GM12874 (cell line): ENCODE measurements around the gene RGS12.

Source experiments
- TF ChIP-seq, protein P1 (sequence below): IDR thresholded peaks from 2 replicates; pipeline ENCODE4 v1.5.1; 2011; ENCODE audit warnings: low read depth, mild to moderate bottlenecking, control low read depth, low read length, moderate library complexity; ENCODE audit not compliant: insufficient read depth

Gene RGS12

GRCh38 chr4:3263876-3264193 is 29.0 kb upstream of the RGS12 start:
- TF ChIP-seq, protein P1, sequence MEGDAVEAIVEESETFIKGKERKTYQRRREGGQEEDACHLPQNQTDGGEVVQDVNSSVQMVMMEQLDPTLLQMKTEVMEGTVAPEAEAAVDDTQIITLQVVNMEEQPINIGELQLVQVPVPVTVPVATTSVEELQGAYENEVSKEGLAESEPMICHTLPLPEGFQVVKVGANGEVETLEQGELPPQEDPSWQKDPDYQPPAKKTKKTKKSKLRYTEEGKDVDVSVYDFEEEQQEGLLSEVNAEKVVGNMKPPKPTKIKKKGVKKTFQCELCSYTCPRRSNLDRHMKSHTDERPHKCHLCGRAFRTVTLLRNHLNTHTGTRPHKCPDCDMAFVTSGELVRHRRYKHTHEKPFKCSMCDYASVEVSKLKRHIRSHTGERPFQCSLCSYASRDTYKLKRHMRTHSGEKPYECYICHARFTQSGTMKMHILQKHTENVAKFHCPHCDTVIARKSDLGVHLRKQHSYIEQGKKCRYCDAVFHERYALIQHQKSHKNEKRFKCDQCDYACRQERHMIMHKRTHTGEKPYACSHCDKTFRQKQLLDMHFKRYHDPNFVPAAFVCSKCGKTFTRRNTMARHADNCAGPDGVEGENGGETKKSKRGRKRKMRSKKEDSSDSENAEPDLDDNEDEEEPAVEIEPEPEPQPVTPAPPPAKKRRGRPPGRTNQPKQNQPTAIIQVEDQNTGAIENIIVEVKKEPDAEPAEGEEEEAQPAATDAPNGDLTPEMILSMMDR: no peak

DNA sequence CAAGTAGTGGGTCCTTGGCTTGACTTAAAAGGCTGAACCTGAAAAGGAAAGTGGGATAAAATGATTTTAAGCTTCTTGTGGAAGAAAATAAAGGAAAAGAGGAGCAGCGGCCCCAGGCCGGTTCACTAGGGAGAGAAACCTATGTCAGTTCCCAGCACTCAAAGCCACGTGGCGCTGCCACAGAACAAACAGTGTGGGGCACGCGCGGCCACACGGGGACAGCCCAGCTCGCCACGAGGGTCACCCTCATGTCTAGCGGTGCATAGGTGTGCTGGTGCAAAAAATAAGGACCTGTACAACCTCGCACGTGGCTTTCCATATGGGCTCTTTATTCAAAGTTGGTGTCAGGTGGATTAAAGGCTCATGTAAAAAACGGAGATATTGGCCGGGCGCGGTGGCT is 26.7 kb upstream of the RGS12 start:
- TF ChIP-seq, protein P1: no peak

DNA sequence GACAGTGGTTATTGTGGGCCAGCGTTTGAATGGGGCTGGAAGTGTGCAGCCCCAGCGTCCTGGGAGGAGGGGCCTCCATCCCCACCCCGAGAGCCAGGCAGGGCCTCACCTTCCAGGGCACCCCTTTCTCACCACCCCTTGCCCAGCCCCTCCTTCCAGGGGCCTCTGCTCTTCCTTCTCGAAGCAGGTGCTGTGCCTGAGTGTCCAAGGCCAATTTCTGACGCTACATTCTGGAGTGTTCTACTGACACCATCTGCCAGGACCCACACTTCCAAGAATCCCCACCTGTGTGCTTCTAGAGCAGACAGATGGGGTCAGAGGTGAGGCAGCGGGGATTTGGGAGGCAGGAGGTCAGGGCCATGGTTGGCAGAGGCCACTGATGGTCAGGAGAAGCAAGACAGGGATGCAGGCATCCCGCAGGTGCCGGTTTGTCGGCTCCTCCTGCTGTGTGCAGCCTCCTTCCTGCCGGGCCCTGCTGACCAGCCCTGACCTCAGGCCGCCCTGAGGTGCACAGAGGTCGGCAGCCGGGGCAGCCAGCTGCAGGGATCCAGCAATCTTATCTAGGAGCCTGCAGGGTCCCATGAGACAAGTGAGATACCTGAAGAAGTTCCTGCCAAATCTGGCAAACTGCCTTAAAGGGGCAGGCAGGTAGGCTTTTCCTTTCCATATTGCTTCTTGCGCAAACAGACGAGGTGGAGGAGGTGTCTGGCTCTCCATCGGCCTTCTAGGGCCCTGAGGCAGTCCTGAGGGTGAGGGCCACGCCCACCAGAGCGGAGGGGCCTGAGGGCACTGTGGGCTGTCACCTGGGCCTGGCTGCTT is 25.0 kb upstream of the RGS12 start:
- TF ChIP-seq, protein P1: no peak

DNA sequence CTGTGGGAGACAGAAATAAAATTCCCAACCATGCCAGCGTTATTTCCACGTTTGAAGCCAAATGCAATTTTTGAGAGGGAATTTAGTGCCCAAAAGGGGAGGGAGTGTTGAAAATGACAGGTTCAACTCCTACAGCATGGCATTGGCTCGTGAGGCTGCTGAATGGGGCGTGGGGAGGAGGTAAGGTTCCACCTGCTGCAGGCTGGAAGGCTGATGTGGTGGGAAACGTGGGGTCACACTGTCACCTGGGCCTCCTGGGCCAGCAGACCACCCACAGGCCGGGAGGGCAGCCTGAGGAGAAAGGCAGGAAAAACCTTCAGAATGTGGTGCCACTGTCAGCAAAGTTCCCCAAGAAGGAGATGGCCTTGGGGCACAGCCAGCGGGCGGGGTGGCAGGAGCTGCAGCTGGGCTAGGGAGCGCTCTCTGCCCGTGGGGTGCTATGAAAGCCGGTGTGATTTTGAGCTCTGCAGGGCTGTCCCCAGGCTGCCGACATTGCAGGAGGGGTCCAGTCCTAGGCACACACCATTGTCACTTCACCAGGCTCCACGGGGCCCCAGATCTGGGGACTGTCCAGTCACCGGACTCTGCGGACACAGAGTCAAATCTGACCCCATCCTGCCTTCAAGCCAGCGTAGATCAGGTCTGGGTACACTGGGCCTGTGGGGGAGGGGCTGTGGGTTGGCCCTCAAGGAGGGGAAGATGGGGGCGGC is 24.3 kb upstream of the RGS12 start:
- TF ChIP-seq, protein P1: no peak

GRCh38 chr4:3269105-3269927 is 23.5 kb upstream of the RGS12 start:
- TF ChIP-seq, protein P1: no peak

DNA sequence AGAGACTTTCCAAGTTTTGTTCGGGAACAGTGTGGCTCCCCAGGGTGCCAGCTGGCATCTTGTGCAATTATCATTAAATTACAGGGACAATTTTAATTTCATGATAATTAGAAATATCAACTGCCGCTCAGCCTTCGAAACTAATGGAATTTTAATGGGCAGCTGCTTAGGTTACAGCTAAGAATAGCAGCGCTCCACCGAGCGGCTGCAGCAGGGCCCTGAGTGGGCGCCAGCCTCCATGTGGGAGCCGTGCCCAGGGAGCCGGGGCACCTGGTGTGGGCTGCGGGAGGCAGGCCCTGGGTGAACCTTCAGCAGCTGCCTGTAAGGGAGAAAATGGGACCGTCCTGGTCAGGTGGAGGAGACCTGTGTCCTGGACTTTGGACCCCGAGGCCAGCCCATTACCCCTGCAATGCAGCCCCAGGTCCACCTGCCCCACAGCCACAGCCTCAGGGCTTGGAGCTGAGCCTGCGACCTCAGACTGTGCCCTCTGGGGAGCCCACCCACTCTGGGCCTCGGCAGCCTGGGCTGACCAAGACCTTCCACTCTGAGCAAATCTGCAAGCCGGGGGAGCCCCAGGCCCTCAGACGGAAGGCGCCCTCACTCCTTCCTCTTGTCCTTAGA is 22.7 kb upstream of the RGS12 start:
- TF ChIP-seq, protein P1: no peak

DNA sequence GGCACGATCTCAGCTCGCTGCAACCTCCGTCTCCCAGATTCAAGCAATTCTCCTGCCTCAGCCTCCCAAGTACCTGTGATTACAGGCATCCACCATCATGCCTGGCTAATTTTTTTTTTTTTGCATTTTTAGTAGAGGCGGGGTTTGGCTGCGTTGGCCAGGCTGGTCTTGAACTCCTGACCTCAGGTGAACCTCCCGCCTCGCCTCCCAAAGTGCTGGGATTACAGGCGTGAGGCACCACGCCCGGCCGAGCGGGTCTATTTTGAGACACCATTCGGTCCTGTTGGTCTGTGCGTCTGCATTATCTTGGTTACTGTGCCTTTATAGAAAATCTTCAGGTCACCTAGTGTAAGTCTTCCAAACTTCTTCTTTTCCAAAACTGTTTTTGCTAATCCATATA is 21.7 kb upstream of the RGS12 start:
- TF ChIP-seq, protein P1: no peak
